GM18498 (cell line): ENCODE results near the gene NDEL1.
A peak's percentile ranks its signal among the peaks of the same experiment; 100 is the strongest.

Source experiments
- ATAC-seq: cut with Tn5 transposase; IDR thresholded peaks from one replicate; pipeline ENCODE4 v1.9.1; 2021; ENCODE audit warnings: mild to moderate bottlenecking, moderate library complexity; ENCODE audit not compliant: unreplicated experiment

The NDEL1 gene

GRCh38 chr17:8413328-8413727 is 22.4 kb upstream of the NDEL1 start:
- ATAC-seq, result no peak

- ATAC-seq, result no peak
Measured at GRCh38 chr17:8413938-8414337, 21.7 kb upstream of the NDEL1 start.

GRCh38 chr17:8417806-8418205 is 17.9 kb upstream of the NDEL1 start:
- no peak for ATAC-seq

GRCh38 chr17:8418471-8418870 is 17.2 kb upstream of the NDEL1 start:
- ATAC-seq, result no peak

- no peak for ATAC-seq
Measured at GRCh38 chr17:8419305-8419704, 16.4 kb upstream of the NDEL1 start.

GRCh38 chr17:8420041-8420934 is 15.4 kb upstream of the NDEL1 start:
- ATAC-seq, result no peak

GRCh38 chr17:8421571-8421970 is 14.1 kb upstream of the NDEL1 start:
- ATAC-seq, result no peak

- no peak for ATAC-seq
Measured at GRCh38 chr17:8426094-8426720, 9.5 kb upstream of the NDEL1 start.

GRCh38 chr17:8426802-8427201 is 8.9 kb upstream of the NDEL1 start:
- no peak for ATAC-seq

- ATAC-seq, result no peak
Measured at GRCh38 chr17:8430966-8431365, 4.7 kb upstream of the NDEL1 start.

- peak; percentile 58 for ATAC-seq
Measured at GRCh38 chr17:8436169-8436843, 622 bp downstream of the NDEL1 start.

- no peak for ATAC-seq
Measured at GRCh38 chr17:8436844-8437171, 1.1 kb downstream of the NDEL1 start.

GRCh38 chr17:8438441-8438840 is 2.8 kb downstream of the NDEL1 start:
- ATAC-seq, result no peak

- ATAC-seq, result no peak
Measured at GRCh38 chr17:8439681-8440080, 4.0 kb downstream of the NDEL1 start.

GRCh38 chr17:8441690-8442089 is 6.0 kb downstream of the NDEL1 start:
- no peak for ATAC-seq

GRCh38 chr17:8442310-8442709 is 6.6 kb downstream of the NDEL1 start:
- ATAC-seq, result no peak

GRCh38 chr17:8443756-8444155 is 8.1 kb downstream of the NDEL1 start:
- ATAC-seq, result no peak

GRCh38 chr17:8444494-8444893 is 8.8 kb downstream of the NDEL1 start:
- no peak for ATAC-seq

GRCh38 chr17:8445536-8445935 is 9.9 kb downstream of the NDEL1 start:
- ATAC-seq, result no peak

GRCh38 chr17:8447799-8448198 is 12.1 kb downstream of the NDEL1 start:
- ATAC-seq, result no peak

- ATAC-seq, result no peak
Measured at GRCh38 chr17:8448310-8448709, 12.6 kb downstream of the NDEL1 start.
